ENCODE results near the gene IL17RC. TPM values are rescaled to one million over a fixed set of nuclear protein-coding genes. Genes with fewer than 3 reads are reported as not detected.

IL17RC gene
- total RNA-seq, 1 donor from 2014 or later, result 82.5 TPM

DNA sequence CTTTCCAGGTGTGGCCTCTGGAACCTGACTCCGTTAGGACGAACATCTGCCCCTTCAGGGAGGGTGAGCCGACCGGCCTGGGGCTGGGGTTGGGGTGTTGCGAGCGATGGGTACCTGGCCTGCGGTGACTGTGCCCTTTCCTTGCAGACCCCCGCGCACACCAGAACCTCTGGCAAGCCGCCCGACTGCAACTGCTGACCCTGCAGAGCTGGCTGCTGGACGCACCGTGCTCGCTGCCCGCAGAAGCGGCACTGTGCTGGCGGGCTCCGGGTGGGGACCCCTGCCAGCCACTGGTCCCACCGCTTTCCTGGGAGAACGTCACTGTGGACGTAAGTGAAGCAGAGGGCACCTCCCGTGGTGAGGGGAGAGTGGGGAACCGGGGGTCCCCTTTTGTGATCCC is 11.3 kb downstream of the IL17RC start:
- TF ChIP-seq, protein P1, sequence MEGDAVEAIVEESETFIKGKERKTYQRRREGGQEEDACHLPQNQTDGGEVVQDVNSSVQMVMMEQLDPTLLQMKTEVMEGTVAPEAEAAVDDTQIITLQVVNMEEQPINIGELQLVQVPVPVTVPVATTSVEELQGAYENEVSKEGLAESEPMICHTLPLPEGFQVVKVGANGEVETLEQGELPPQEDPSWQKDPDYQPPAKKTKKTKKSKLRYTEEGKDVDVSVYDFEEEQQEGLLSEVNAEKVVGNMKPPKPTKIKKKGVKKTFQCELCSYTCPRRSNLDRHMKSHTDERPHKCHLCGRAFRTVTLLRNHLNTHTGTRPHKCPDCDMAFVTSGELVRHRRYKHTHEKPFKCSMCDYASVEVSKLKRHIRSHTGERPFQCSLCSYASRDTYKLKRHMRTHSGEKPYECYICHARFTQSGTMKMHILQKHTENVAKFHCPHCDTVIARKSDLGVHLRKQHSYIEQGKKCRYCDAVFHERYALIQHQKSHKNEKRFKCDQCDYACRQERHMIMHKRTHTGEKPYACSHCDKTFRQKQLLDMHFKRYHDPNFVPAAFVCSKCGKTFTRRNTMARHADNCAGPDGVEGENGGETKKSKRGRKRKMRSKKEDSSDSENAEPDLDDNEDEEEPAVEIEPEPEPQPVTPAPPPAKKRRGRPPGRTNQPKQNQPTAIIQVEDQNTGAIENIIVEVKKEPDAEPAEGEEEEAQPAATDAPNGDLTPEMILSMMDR (IDR thresholded peaks at IDR 0.05), result no peak
- Histone ChIP-seq H3K27me3 (no peaks in the 10 kb centered on the region), H3K36me3 (peaks cover 18 to 44% of the 10 kb centered on the region in 2 donors), H3K9me3 (no peaks in the 10 kb centered on the region), H3K4me1 (peaks cover 3 to 8% of the 10 kb centered on the region in 2 donors), H3K27ac (no peak overlapping the region), H3K4me3 (no peak overlapping the region)
- DNase-seq (ENCODE audit: low spot score in 2 of 2), result no peak
- intact Hi-C loops (cut with DNase I), result no loop called here

- TF ChIP-seq, protein P1 (IDR thresholded peaks at IDR 0.05), result no peak
- Histone ChIP-seq H3K4me3 (no peak overlapping the region), H3K27ac (no peak overlapping the region), H3K27me3 (no peaks in the 10 kb centered on the region), H3K4me1 (peaks cover 11 to 21% of the 10 kb centered on the region in 2 donors), H3K9me3 (no peaks in the 10 kb centered on the region), H3K36me3 (peaks cover 9 to 27% of the 10 kb centered on the region in 2 donors)
- intact Hi-C loops (cut with DNase I), result loop anchor here (10.0 kb wide), 1 partner anchor 314 kb away; the partner anchor contains the start of gene TATDN2
- no peak for DNase-seq (ENCODE audit: low spot score in 2 of 2)
Measured at GRCh38 chr3:9930804-9931418, 14.0 kb downstream of the IL17RC start.

DNA sequence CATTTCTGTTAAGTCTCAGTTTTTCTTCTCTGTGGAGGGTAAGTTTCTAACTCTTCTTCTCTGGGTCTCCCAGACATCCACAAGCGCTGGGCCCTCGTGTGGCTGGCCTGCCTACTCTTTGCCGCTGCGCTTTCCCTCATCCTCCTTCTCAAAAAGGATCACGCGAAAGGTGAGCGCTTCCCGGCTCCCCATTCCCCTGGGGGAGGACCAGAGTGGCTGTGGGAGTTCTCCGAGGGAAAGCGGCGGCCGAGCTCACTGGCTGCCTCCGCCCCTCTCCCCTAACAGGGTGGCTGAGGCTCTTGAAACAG is 15.6 kb downstream of the IL17RC start:
- Histone ChIP-seq H3K27ac (peak overlapping the region; percentile 97 to 99), H3K4me1 (peaks cover 11 to 21% of the 10 kb centered on the region in 2 donors), H3K27me3 (no peaks in the 10 kb centered on the region), H3K9me3 (no peaks in the 10 kb centered on the region), H3K36me3 (peaks cover 18 to 32% of the 10 kb centered on the region in 2 donors), H3K4me3 (peak overlapping the region; percentile 82 to 96)
- TF ChIP-seq, protein P1 (IDR thresholded peaks at IDR 0.05), result no peak
- DNase-seq (ENCODE audit: low spot score in 2 of 2), result no peak
- intact Hi-C loops (cut with DNase I), result loop anchor here (2.0 to 10.0 kb wide), 5 partner anchors 42 to 312 kb away; partner anchors contain the start of genes ARPC4, BRPF1, JAGN1 and TADA3

GRCh38 chr3:9932843-9933560 is 16.1 kb downstream of the IL17RC start:
- TF ChIP-seq, protein P1 (IDR thresholded peaks at IDR 0.05), result peak; percentile 84 to 93 (median 89)
- Histone ChIP-seq H3K9me3 (no peaks in the 10 kb centered on the region), H3K4me1 (peaks cover 11 to 21% of the 10 kb centered on the region in 2 donors), H3K27ac (peak overlapping the region; percentile 97 to 99), H3K36me3 (peaks cover 23 to 37% of the 10 kb centered on the region in 2 donors), H3K27me3 (no peaks in the 10 kb centered on the region), H3K4me3 (peak overlapping the region; percentile 82 to 96)
- peak; percentile 53 to 96 for DNase-seq (ENCODE audit: low spot score in 2 of 2)
- intact Hi-C loops (cut with DNase I), result loop anchor here (1.0 to 10.0 kb wide), 7 partner anchors 13 to 312 kb away; partner anchors contain the start of genes ARPC4, BRPF1, JAGN1 and TADA3

GRCh38 chr3:9933561-9934234 is 16.8 kb downstream of the IL17RC start, which contains the start of gene CRELD1:
Gene CRELD1, plus strand, starts transcription at chr3:9933834. Its CDS starts 605 bp downstream, at chr3:9934439.
- no peaks in the 10 kb centered on the region for H3K27me3 ChIP-seq
- peak within 1 kb of the TSS; percentile 97 to 99 for H3K27ac ChIP-seq
- H3K36me3 ChIP-seq, result peaks cover 27 to 33% of the 10 kb centered on the region in 2 donors
- H3K4me1 ChIP-seq, result peaks cover 11 to 21% of the 10 kb centered on the region in 2 donors
- TF ChIP-seq, protein P1 (IDR thresholded peaks at IDR 0.05), result no peak
- intact Hi-C loops (cut with DNase I), result loop anchor here (1.0 to 10.0 kb wide), 8 partner anchors 13 to 311 kb away; partner anchors contain the start of genes ARPC4, BRPF1, JAGN1 and TADA3
- H3K4me3 ChIP-seq, result peak within 1 kb of the TSS; percentile 82 to 96
- H3K9me3 ChIP-seq, result no peaks in the 10 kb centered on the region
- DNase-seq (ENCODE audit: low spot score in 2 of 2), result peak; percentile 93 to 98
